Retina (tissue), 1 donor: ENCODE results near the gene RTL1.

Source experiments
- DNase-seq: peaks from one replicate; pipeline ENCODE4 v3.0.0-alpha.2; 2016

RTL1 gene

GRCh38 chr14:100864960-100865681 is 38.4 kb downstream of the RTL1 start:
- no peak for DNase-seq

- no peak for DNase-seq
Observed at GRCh38 chr14:100864206-100864605, 39.3 kb downstream of the RTL1 start.

DNA sequence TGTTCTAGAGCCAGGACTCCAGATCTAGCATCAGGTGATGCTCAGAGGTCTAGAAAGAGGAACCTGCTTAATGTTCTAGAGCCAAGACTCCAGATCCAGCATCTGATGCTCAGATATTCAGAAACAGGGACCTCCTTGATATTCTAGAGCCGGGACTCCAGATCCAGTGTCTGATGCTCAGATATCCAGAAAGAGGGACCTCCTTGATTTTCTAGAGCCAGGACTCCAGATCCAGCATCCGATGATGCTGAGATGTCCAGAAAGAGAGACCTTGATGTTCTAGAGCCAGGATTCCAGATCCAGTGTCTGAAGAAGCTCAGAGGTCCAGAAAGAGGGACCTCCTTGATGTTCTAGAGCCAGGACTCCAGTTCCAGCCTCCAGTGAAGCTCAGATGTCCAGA is 40.7 kb downstream of the RTL1 start:
- DNase-seq = no peak

GRCh38 chr14:100862277-100862676 is 41.2 kb downstream of the RTL1 start:
- no peak for DNase-seq

- DNase-seq = no peak
Observed at GRCh38 chr14:100861937-100862247, 41.6 kb downstream of the RTL1 start.

DNA sequence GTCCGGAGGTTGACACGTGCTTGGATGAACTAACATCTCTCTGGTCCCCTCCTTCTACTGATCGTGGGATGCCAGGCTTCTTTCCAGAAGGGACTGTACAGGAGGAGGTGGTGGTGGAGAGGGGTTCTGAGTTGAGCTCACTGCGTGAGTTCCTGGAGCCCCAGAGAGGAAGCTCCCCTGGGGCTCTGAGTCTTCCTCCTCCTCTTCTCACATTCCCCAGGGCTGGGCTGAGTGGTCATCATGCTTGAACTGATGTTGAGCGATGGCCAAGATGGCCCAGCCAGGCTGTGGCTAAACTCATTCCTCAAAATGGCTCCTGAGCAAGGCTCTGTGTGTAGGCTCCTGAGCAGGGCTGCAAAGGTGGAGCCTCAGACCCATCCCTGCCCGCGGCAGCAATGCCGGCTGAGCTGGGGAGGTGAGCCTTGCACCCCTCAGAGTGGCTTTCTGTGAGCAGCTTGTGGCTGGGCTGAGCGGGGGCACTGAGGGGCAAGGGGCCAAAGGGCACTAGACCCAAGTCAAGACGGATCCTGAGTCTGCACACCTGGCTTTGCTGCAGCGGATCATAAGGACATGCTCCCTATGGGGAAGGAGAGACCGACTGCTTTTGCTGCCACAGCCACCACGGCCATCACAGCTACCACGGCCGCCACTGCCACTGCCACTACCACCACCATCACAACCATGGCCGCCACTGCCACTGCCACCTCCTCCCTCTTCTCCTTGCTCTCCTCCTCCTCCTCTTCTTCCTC is 42.2 kb downstream of the RTL1 start:
- no peak for DNase-seq

DNA sequence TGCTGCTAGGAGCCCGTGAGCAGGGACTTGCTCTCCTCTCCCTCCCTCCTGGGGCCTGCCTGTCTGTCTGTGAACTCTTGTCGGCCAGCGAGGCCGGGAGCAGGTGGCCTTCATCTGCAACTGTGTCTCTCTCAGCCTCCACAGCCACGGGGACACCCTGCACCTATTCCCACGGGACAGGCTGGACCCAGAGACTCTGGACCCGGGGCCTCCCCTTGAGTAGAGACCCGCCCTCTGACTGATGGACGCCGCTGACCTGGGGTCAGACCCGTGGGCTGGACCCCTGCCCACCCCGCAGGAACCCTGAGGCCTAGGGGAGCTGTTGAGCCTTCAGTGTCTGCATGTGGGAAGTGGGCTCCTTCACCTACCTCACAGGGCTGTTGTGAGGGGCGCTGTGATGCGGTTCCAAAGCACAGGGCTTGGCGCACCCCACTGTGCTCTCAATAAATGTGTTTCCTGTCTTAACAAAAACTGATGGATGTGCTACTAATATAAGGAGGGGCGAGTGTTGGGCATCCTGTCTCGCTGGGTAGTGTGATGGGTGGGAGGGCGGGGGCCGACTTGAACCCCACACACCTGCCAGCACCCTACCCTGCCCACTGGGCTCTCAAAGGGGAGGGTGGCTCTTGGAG is 42.9 kb downstream of the RTL1 start:
- DNase-seq = no peak

DNA sequence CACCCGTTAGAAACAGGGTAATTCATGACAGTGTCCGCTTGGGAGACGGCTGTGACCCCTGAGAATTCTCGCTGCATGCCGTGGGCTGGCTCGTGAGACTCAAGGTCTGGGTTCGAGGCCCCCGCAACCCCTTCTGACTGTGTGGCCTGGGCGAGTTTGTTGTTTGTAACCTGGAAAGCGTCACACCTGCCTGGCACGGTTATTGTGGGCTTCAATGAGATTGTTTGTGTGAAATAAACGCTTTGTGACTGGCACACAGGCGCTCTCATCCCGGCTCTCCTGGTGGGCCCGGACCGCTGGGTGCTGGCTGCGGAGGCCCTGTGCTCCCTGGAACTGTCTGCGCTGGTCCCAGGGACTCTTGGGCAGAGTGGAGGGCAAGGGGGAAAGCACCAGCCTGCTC is 43.7 kb downstream of the RTL1 start:
- no peak for DNase-seq

DNA sequence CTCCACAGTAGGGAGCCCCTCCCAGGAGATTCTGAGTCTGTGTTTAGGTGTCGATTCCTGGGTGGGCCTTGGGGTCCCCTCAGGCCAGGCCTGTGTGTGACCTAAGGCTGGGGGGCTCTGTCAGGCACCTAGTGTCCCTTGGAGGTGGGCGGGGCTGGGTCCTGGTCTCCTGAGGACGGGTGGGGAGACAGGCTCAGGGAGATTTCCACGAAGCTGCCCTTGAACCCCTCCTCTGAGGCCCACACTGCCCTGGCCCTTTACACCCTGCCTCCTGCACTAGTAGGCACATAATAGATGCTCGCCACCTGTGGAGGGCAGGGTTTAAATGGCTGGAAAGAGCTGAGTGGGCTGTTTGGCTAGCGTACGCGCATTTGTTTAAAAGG is 44.7 kb downstream of the RTL1 start:
- DNase-seq = no peak

DNA sequence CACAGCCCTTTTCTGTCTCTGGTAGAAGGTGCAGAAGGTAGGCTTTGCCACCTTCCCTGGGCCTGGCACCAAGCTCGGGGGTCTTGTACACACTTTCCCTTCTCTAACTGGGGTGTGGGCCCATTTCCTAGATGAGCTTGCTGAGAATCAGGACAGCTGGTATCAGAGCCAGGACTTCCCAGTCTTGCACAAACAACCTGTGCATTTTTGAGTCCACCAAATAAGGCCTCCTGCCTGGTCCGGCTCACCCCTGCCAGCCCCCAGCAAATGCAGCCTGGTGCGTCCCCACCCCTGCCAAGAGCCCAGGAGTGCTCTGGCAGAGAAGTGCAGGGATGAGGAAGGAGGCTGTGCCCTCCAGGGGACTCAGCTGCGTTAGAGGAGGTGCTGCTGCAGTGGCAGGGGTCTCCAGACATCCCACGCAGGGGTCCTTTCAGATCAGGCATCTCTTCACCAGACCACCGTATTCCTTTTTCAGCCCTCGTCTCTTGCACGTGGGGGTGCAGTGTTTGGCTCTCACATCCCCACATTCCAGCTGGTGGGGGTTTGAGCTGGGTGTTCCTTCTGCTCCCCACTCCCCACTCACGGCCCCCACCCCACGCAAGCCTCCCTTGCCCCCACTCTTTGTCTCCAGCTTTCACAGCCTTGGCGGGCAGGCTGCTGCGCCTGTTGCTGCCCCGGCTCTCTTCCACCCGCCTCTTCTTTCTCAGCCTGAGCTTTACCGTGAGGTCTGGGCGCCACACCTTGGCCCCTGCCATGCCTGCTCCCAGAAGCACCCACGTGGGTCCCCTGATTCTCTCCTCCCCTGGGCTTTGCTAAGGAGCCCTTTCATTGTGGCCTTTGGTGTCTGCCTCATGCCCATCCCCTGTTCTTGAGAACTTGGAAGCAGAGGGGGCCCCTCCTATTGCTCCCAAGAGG is 45.3 kb downstream of the RTL1 start:
- no peak for DNase-seq

DNA sequence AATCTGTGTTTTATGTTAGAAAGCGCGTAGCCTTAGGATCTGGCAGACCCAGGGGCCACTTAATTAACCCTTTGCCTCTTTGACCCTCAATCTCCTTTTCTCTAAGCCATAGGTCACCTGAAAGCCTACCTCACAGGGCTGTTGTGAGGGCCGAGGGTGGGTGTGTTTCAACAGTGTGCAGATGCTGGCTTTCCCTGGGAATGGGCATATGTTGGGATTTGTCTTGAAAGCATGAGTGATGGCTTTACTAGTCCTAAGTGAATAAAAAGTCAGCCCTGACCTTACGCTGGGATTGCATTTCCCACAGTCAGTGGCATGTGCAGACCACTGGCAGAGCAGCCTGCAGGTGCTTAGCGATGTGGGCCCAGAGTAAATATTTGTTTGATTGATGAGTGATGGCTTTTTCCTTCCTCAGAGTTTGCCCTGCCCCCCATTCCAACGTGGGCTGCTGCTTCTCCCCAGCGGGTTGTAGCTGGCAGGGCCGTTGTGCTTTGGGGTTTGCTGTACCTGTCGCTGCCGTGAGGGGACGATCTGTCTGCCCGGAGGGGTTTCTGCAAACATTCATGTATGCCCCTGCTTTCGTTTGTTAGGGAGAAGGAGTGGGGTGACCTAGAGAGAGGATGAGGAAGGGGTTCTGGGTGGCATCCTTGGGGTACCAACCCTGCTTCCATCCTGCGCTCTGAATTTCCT is 46.1 kb downstream of the RTL1 start:
- no peak for DNase-seq

DNA sequence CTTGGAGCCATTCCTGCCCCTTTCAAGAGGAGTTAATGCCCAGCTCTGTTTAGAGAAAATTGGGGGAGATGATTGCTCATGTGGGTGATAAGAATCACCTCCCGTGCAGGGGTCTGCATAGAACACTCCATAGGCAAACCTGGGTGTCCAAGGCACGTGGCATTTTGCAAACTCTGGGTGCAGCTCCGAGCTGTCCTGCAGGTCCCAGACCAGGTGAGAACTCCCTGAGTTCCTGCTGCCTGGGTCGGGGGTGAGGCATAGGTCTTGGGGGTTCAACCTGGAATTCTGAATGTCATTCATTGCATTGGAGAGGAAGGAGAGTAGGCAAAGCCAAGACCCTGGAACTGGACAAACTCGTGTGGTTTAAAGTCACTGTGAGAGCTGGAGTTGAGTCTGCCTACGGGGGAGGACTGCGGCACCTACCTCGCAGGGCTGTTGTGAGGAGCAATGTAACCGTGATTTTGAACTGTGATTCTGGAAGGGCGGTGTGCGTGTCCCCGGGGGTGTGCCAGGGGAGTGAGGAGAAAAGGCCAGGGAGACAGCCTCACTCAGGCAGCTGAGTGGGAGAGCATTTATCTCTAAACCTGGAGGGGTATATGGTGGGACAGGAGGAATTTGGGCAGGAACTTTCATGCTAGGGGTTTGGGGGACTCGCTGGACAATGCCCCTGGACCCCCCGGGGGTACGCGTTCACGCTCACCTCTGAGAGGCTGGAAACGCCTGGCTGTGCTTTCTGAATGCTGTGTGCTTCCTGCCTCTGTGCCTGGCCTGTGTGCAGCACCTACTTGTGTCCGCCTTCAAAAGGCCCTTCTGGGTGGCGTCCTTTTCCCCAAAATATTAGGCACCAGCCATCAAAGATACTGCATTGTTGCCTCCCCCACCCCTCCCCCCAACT is 47.2 kb downstream of the RTL1 start:
- DNase-seq = no peak

DNA sequence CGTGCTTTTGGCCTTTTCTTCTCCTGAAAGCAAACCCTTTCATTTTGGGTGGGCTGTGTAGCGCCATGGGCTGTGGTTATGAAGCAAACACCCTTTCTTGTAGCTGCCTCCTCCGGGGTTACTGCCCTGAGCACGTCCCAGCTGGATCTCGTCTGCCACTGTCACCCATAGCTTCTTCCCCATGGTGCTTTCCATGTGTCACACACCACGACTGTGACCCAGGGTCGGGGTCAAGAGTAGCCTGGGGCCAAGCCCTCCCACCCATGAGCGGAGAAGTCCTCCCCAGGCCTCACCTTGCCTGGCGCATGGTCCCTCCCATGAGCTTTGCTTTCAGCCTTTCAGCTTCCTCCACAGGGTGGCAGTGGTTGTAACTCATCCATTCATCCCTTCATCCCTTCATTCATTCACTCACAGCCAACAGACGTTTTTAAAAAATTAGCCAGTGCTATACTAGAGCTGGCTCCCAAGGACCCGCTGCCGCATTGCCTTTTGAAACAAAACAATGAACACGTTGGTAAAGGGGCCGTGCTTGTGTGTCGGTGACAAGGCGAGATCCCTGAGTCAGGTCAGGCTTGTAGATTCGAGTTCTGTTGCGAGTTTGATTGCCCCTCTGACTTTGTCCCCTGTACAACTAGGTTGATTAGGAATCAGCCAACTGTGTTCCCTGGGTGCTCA is 48.1 kb downstream of the RTL1 start:
- DNase-seq = no peak

GRCh38 chr14:100854435-100854834 is 49.1 kb downstream of the RTL1 start:
- DNase-seq = no peak

- no peak for DNase-seq
Observed at GRCh38 chr14:100851946-100852620, 51.4 kb downstream of the RTL1 start.

GRCh38 chr14:100851586-100851916 is 52.0 kb downstream of the RTL1 start:
- DNase-seq = no peak

DNA sequence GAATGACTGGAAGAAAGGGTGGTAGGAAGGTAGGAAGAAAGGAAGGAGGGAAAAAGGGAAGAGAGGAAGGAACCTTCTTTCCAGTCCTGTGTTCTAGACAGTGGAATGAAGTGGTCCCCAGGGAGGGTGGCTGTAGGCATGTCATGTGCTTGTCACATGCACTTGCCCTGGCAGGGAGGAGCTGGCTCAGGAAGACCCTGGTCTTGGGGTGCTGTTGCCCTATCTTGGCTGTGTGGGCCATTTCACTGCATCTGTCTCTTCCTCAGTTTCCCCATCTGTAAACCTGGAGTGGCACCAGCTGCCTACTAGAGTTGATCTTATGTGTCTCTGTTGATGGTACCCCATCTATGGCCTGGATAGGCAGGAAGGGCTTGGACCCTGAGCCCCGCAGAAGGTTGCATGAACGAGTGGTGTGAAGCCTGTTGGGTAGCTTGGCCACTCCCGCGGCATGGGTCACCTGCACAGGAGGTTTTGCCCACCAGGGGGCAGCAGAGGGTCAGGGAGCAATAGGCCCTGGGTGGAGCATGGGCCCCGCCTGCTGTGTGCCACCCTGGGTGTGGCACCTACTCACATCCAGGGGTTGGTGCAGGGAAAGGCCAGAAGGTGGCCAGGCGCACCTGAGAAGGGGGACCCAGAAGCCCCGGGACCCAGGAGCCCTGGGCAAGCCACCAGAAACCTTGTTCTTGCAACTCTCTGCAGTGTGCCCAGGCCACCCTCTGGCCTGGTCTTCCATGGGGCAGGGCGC is 52.5 kb downstream of the RTL1 start:
- DNase-seq = no peak

DNA sequence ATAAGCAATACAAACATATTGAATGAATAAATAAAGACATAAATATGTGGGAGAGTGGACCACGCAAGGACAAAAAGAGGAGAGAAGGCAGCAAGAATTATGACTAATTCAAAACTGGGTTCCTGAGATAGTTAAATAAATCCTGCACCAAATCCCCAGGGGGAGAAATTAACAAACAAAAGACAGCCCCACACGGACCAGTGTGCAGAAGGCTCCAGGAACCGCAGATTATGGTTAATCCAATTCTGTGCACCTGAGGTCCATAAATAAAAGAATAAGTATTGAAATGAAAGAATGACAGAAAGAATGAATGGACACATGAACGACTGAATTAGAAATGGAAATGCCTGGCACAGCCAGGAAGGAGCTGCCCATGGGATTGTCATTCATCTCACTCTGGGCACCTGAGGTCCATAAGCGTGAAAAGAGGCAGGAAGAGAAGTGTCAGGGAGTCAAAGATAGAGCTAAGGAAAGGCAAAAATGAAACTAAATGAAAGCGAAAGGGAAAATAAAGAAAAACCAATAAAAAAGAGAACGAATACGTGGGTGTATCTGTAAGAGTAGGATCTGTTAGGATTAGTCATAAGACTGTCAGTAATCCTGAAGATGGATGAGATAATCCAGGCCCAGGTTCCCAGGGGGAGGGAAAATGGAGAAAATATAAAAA is 54.3 kb downstream of the RTL1 start:
- DNase-seq = no peak

DNA sequence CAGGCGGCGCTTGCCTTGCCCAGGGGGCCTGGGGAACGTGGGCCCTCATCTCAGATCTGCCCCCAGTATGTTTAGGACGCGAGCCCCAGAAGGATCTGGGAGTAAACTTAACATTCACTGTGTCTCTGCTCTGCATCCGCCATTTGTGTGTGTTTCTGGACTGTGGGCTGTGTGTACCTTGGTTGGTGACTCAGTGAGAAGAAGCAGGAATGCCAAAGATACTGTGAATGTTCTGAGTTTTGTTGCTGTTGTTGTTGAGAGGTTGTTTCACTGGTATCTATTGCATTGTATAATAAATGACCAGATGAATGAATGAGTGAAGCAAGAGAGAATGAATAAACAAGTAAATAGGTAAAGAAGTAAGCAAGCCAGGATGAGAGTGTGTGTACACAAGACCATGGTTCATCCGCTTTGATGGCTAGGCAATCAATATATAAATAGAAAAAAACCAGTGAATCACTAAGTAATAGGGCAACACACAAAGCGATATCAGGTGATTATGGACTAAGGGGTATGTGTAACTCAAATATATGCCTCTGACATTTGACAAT is 57.1 kb downstream of the RTL1 start:
- DNase-seq = no peak
